AG10803 (cell line): ENCODE results near the gene KRT13.

Experiments
- DNase-seq: peaks from one replicate; pipeline ENCODE4 v3.0.0; 2010; ENCODE audit warnings: low read depth
- H3K4me3 ChIP-seq: 2 replicates; pipeline ENCODE4 v1.5.1; 2011; ENCODE audit warnings: mild to moderate bottlenecking, low read length, control low read depth
- TF ChIP-seq, protein P1 (sequence below): conservative IDR thresholded peaks from 2 replicates; pipeline ENCODE4 v1.5.1; 2011; ENCODE audit warnings: mild to moderate bottlenecking, low read length, control low read depth, inconsistent platforms

The KRT13 gene

DNA sequence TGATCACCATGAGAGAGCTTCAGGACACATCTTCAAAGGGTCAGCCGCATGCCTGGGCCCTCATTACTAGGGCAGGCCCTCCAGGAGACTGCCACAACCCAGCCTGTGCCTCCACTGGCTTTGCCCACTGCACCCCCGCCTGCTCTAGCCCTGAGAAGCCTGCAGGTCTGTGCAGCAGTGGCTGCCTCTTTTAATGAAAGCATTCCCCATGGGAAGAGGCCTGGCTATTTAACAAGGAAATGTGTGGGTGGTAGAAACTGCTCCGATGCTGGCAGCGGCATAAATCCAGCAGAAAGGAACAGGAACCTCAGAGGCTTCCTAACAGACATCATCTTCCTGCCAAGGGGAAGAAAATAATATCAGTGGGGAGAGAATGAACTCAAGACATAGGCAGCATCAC, 37.9 kb downstream of the KRT13 start:
- TF ChIP-seq, protein P1, sequence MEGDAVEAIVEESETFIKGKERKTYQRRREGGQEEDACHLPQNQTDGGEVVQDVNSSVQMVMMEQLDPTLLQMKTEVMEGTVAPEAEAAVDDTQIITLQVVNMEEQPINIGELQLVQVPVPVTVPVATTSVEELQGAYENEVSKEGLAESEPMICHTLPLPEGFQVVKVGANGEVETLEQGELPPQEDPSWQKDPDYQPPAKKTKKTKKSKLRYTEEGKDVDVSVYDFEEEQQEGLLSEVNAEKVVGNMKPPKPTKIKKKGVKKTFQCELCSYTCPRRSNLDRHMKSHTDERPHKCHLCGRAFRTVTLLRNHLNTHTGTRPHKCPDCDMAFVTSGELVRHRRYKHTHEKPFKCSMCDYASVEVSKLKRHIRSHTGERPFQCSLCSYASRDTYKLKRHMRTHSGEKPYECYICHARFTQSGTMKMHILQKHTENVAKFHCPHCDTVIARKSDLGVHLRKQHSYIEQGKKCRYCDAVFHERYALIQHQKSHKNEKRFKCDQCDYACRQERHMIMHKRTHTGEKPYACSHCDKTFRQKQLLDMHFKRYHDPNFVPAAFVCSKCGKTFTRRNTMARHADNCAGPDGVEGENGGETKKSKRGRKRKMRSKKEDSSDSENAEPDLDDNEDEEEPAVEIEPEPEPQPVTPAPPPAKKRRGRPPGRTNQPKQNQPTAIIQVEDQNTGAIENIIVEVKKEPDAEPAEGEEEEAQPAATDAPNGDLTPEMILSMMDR, result no peak
- no peak for DNase-seq
- no peak overlapping the region for H3K4me3 ChIP-seq

DNA sequence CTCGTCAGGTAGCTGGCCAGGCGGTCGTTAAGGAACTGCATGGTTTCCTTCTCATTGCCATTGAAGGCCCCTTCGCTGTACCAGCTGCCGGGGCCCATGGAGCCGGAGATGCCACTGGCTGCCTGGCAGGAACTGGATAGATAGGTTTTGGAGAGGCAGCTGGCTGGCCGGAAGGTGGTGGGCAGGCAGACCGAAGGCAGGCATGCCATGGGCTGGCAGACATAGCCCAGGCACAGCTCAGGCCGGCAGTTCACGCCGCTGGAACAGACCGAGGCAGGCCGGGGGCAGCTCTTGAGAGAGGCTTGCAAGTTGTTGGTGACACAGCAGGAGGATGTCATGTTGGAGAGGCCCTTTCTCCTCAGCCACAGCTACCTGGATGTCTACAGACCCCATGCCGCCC, 38.4 kb downstream of the KRT13 start, which contains the start of gene KRT32:
Gene KRT32 (minus strand): TSS at position 399 of the 400 bp plus-strand sequence. CDS start 61 bp downstream, at position 338.
- TF ChIP-seq, protein P1, result no peak
- H3K4me3 ChIP-seq, result no peak within 1 kb of the TSS
- no peak for DNase-seq

DNA sequence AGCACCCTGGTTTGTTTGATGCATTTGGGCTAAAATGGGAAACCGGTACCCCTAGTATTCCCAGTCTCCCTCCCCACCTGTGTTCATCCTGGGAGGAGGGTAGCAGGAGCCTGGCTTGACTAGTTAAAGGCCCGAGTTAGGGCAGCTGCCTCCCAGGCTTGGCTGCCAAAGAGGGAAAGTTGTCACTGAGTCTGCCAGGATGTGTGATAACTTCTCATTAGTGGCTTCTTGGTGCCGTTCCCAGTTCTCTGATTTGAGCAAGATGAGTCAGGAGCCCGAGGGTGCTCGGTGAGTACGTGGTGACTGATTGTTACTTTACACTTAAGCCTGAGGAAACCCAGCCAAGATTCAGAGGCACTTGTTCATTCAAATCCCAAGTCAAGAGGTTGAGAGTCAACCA, 40.7 kb downstream of the KRT13 start:
- H3K4me3 ChIP-seq, result no peak overlapping the region
- TF ChIP-seq, protein P1, result no peak
- DNase-seq, result peak; percentile 96

DNA sequence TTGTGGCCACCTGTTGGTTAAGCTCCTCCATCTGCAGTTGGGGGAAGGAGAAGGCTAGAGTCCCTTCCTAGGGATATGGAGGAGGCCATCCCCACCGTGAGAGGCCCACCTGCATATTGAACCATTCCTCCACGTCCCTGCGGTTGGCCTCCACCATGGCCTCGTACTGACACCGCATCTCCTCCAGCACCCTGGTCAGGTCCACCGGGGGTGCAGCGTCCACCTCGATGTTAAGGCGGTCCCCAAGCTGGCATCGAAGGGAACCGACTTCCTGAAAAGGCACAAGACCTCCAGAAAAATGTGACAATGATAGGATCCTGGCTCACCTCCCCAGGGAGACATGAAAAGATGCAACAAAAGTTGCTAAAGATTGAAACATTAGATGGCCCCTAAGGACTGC, 41.2 kb downstream of the KRT13 start:
- no peak overlapping the region for H3K4me3 ChIP-seq
- DNase-seq, result no peak

DNA sequence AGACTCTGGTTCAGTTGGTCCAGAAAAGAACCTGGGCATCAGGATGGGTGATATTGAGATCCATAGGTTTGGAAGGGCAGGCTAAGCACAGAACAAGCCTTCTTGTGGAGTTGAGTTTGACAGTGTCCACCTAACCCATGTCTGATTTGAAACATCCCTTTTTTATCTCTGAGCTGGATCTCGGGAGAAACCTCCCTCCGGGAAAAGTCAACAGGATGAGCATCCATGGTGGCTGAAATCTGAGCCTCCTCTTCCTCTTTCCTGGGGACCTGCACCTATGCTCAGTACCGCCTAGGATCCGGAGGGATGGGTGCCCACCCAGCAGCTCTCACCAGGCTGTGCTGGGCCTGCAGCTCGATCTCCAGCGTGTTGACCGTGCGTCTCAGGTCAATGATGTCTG, 41.7 kb downstream of the KRT13 start:
- TF ChIP-seq, protein P1, result no peak
- no peak overlapping the region for H3K4me3 ChIP-seq
- DNase-seq, result no peak

More for the DNA sequence above, 41.2 kb downstream of the KRT13 start:
- TF ChIP-seq, protein P1, result no peak

DNA sequence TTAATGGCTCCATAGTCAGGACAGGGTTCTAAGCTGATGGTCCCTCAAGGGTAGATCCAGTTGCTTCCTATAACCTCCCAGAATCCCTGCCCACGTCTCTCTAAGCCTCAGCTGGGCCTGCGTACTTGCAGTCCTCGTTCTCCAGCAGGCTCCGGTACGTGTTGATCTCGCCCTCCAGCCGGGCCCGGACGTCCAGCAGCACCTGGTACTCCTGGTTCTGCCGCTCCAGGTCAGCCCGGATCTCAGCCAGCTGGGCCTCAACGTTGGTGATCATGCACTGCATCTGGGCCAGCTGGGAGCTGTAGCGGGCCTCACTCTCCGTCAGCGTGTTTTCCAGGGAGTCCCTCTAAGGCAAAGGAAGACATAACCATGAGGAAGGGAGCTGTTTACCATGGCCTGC, 42.7 kb downstream of the KRT13 start:
- TF ChIP-seq, protein P1, result no peak
- no peak overlapping the region for H3K4me3 ChIP-seq
- no peak for DNase-seq

DNA sequence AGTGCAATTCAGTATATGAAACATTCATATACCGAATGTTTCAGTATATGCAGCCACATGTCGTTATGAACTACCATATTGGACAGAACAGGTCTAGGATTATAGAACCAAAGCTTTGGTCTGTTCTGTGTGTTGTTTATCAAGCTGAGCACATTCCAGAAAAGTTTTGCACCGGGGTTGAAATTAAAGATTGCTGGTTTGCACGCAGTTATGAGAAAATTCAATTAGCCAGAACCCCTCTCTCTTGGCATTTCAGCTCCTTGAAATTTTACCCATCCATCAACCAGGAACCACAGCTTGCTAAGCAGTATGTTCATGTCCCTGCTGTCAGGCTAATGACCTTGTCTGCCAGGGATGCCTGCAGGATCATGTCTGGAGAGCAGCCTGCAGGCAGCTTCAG, 47.7 kb downstream of the KRT13 start:
- DNase-seq, result peak; percentile 52

More for the DNA sequence above, 47.7 kb downstream of the KRT13 start:
- H3K4me3 ChIP-seq, result no peak overlapping the region
- TF ChIP-seq, protein P1, result no peak
